Right lung (tissue), 10 donors: ENCODE measurements around the gene CNTNAP5. TPM values are rescaled to one million over a fixed set of nuclear protein-coding genes. Genes with fewer than 3 reads are reported as not detected.

ENCODE experiments used
- DNase-seq, 2 donors: peaks; one replicate each; pipeline ENCODE4 v3.0.0-alpha.2; 2013
- long read RNA-seq, 8 donors: transcript quantifications; one replicate each; lab custom pipeline, GENCODE V29; 2026
- polyA plus RNA-seq, 5 donors: library from polyadenylated mRNA; unstranded; fragments of 120-200 nt; gene quantifications; one replicate each; pipeline versions ENCODE4 v1.2.1 to v1.2.3, GENCODE V29; 2013; ENCODE audit warnings: inconsistent platforms in 1 of 5, low replicate concordance in 1 of 5; ENCODE audit not compliant: insufficient read length in 5 of 5, insufficient read depth in 1 of 5

Gene CNTNAP5
- under 1 TPM in 2 of 5 donors, not detected in 3; 0.01 to 0.12 TPM for polyA plus RNA-seq
- long read RNA-seq, donor 1 = 0 reads
- long read RNA-seq, donor 2 = 0 reads
- long read RNA-seq, donor 3 = 0 reads
- long read RNA-seq, donor 4 = 0 reads
- long read RNA-seq, donor 5 = 0 reads
- long read RNA-seq, donor 6 = 0 reads
- long read RNA-seq, donor 7 = 0 reads
- long read RNA-seq, donor 8 = 0 reads

GRCh38 chr2:124025171-124025580 lies at the start of gene CNTNAP5:
TSS of gene CNTNAP5 (plus strand) at chr2:124025287. CDS start at chr2:124025651, 364 bp downstream.
- DNase-seq = peak; percentile 56 to 63

DNA sequence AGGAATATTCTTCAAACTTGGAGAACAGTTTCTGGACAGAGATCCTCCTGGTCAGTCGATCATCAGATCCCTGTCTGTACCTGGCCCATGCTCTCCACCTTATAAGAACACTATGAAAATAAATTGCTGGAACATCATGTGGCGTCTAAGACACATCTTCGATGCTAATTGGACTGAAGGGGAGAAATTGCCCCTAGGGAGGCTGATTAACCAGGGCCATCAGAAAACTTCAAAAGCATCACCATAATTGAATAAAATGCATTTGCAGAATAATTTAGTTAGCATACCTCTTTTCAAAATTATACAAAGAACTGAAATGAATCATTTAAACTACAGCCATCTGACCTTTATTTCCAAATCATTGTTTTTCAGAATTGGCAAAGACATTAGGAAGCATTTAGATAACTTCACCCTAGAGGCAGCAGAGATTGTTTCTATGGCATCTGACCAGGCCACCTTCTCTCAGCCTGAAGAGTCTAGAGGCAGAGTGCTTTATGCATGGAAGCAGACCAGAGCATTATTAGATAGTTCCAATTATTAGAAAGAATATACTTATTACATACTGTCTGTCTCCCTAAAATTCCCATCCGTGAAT lies 48.9 kb upstream of the CNTNAP5 start:
- no peak for DNase-seq

DNA sequence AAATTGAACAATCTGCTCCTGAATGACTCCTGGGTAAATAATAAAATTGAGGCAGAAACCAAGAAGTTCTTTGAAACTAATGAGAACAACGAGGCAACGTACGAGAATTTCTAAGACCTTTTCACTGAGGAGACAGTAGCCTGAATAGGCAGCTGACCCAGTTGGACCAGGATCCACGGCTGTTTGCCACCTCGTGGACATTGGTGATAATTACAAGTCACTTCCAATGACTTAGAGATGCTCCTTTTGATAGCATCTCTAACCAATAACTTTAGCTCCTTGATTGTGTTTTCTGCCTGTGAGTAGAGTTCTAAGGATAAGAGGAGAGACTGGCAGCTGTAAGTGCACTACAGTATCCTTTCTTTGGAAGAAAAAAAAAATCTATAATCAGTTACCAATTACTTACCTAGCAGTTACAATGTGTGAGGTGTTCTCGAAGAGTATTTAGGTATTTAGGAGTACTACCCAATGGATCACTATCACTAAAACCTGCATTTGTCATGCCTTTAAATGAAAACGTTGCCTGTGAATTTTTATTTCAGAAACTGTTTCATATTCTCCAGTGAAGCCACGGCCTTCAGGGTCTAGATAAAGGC lies 31.3 kb upstream of the CNTNAP5 start:
- DNase-seq = peak; percentile 7 to 14

- DNase-seq = no peak
Observed at GRCh38 chr2:123999681-124000080, 25.4 kb upstream of the CNTNAP5 start.

DNA sequence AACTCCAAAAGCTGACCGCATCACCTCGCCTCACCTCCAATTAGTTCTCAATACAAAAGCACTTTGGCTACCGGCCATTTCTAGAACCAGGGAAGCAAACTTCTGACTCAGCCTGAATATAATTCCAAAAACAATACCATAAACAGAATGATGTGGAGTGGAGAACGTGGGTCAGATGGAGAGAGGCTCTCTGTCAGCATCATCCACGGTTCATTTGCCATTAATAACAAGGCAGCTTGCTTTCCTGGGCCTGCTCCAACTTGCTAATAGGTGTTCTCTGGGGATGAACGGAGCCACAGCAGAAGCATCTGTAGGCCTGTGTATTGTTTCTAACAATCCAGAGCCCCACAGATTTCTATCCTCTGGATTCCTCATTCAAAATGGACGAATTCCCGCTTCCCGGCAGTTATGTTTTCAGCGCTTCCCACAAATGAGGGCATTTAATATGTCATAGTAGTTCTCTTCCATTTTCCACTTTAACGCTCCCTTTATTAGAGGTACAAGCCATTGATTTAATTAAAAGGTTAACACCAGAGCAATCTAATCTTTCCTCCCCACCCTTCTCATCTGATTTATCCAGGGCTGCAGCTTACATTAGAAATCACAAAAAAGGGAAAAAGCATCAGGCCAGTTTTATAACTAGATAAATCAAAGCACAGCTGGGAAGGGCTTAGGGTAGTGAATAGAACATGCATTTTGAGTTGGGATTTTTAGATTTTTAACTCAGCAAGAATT lies 23.2 kb upstream of the CNTNAP5 start:
- no peak for DNase-seq

GRCh38 chr2:124018890-124019289 lies 6.2 kb upstream of the CNTNAP5 start:
- no peak for DNase-seq

DNA sequence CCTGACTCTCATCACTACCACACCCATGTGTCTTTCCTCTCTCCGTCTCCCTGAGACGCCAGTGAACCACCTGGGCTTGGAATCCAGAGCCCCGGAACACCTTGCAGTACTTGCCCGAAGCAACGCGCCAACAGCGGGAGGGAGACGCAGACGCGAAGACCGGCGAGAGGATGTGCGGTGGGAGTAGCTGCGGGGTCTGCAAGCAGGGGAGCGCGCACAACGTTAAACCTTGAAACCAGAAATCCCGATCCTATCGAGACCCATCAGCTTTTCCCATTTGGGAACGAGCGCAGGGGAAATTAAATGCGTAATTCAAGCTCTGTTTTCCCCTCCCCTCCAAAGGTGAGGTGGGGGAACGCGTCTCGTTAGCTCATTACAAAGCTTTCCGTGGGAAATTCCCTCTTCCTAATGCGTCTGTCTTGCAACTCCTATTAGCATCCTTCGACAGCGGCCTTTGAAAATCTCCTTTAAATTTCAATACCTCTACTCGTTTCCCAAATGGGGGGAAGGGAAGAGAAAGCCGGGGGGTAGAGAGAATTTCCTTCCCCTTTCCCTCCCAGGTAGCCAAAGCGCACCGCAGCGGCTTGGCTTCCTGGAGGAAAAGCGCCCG lies 421 bp upstream of the CNTNAP5 start:
- DNase-seq = no peak

DNA sequence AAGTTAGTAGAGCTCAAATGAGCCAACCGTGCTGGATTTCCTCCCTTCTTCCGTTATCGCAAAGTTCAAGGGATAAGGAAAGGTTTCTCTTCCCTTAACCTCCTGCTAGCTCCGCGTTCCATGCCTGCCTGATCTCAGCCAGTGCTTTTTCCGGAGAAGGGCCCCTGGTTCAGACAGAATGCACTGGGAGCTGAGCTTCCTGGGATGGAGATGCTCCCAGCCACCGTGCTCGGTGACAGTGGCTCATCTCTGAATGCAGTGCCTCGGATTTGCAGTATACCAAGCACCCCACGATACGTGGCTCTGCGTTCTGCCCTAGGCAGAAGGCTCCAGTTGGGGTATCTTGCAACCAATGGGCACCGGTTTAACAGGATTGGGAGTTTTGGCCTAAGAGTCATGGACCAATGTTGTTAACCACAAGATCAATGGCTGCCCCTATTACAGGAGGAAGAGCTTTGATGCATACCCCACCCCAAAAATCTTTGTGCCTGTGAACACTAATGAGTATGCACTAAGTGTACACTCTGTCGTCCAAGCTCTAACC lies 876 bp downstream of the CNTNAP5 start:
- no peak for DNase-seq

DNA sequence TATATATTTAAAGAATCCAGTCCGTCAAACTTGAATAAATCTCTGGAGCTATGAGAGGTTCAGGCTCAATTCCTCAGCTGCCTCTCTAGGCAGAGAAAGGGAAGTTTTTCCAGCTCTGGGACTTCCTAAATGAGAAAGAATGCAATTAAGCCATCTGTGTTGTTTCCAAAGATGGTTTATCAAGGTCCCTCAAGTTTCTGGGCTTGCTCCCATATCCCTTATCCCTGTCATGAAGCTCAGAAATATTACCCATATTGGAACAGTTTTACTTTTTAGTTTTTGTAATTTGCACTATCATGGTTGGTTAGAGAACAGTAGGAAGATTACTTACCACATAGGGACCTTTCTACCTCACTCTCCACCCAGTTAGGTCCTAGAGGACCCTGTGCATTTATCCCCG lies 1.4 kb downstream of the CNTNAP5 start:
- no peak for DNase-seq

GRCh38 chr2:124027182-124027581 lies 2.1 kb downstream of the CNTNAP5 start:
- peak; percentile 17 to 44 for DNase-seq

GRCh38 chr2:124032799-124033198 lies 7.7 kb downstream of the CNTNAP5 start:
- DNase-seq = no peak

GRCh38 chr2:124034265-124034664 lies 9.2 kb downstream of the CNTNAP5 start:
- no peak for DNase-seq

GRCh38 chr2:124035001-124035400 lies 9.9 kb downstream of the CNTNAP5 start:
- no peak for DNase-seq

DNA sequence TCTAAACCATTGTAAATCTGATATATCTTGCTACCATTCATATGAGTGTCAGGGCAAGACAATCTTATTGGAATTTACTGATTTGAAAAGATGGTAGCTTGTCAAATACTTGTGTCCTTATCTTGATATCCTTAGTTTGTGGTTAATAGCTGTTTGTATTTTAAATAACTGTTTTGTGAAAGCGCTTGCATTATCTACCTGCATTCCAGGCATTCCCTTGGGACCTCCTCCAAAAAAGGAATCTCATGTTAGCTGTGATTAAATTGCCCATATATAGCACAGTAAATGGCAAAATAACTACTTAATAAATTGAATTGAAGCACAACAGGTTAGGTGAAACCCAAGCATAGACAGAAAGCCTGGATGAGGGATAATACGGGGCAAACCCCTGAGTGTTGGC lies 13.9 kb downstream of the CNTNAP5 start:
- no peak for DNase-seq

- no peak for DNase-seq
Observed at GRCh38 chr2:124039762-124040291, 14.7 kb downstream of the CNTNAP5 start.

DNA sequence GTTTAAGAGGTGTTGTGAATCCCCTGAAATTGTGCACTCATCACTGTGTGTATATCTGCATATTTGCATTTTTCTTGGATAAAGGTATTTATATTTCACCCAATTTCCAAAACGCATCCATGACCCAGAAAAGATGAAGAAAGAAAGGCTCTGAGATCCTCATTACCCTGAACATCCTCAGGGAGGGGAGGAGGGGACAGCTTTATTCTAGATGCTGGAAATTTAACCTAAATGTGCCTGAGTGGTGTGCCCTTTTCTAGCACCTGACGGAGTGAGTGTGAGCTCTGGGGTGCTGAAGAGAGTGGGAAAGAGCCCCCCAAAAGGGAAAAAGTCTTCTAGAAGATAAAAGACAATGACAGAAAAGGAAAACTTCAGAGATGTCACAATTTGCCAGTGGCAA lies 20.8 kb downstream of the CNTNAP5 start:
- DNase-seq = no peak

DNA sequence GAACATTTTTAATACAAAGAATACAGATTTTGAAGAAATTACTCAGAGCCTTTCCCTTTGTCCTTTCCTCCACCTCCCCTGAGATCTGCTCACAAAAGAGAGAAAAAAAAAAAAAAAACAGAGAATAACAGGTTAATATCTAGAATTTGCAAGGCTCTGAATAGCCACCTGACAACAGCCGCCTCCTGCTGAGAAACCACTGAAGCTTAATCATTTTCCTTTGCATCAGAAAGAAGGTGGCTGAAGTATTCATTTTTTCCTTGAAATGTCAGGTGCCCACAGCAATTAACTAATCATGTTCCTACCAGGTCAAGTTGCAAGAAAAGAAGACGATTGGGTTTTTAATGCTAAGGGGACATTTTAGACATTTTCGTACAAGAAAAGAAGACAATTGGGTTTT lies 21.2 kb downstream of the CNTNAP5 start:
- no peak for DNase-seq

DNA sequence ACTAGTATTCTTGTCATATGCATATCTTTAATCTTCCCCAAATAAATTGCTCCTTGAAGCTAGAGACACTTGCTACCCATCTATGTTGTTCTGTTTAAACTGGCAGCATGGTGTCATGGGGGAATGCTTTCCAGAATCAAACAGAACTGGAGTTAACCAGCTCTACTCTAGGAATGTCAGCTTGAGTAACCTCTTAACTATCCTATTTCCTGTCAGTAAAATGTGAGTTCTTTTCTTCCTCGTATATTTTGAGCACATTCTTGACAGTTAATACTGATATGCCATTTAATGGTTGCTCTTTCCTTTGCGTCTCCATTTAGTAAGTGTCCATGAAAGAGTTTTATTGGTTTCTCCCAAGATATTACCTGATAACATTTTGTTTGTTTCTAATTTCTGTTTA lies 23.0 kb downstream of the CNTNAP5 start:
- no peak for DNase-seq

DNA sequence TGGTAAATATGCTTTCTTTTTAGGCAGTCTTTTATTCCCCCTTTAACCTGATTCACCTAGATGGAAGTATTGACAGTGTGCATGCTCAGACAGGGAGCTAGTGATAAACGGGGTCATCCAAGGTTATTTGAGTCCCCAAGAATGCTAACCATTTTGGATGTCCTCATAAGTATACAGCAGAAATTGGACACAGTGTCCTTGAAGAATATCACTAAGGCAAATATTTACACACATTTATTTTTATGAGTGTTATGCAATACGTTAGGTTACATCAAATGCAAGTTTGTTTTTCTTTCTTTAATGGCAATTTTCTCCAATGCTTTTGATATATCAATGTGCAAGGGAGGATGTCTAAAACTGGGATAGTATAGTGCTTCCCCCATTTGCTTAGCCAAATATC lies 23.6 kb downstream of the CNTNAP5 start:
- no peak for DNase-seq

- DNase-seq = no peak
Observed at GRCh38 chr2:124049136-124049535, 24.0 kb downstream of the CNTNAP5 start.

DNA sequence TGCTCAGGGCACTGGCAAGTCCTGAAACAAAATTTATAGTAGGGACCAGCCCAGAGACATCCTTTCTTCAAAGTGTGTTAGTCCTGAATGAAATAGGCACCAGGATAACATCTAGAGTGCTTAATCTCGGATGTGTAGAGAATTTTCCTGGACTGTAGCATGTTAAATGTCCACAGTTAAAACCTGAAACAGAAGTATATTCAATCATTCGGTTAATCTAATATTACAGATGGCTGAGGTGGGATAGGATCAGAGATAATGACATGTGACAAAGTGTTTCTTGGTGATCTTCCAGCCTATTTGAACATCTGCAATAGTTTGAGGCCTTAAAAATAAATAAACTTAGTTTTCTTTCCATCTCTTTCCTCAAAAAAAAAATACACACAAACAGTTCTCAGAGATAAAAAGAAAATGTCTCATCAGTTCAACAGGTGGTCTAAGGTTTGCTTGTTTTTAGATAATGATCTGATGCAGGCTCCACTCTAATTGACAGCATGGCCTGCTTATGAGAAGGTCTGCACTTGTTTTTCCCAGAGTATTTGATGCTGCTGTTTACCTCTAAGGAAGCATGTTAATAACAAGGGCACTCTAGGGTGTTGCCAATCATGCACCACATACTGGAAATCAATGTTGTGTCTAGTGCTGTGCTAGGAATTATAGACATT lies 25.9 kb downstream of the CNTNAP5 start:
- no peak for DNase-seq
